HEK293 (cell line): Measurements from ENCODE around the gene PHACTR2.
A peak's percentile ranks its signal among the peaks of the same experiment; 100 is the strongest.

Experiments used
- TCF7L2 ChIP-seq: IDR thresholded peaks from 2 replicates; pipeline ENCODE4 v1.6.1; 2011; ENCODE audit warnings: low read depth, mild to moderate bottlenecking, inconsistent platforms, low read length, moderate library complexity, borderline replicate concordance
- ZNF132 ChIP-seq: fragments of 450-650 bp; formaldehyde crosslinking; IDR thresholded peaks from 2 replicates; pipeline ENCODE4 v1.5.1; 2017; ENCODE audit warnings: missing biosample characterization, missing genetic modification characterization, borderline replicate concordance
- ZNF133 ChIP-seq: fragments of 450-650 bp; formaldehyde crosslinking; IDR thresholded peaks from 2 replicates; pipeline ENCODE4 v1.5.1; 2016; ENCODE audit warnings: missing biosample characterization, missing genetic modification characterization
- ZNF157 ChIP-seq: fragments of 450-650 bp; formaldehyde crosslinking; IDR thresholded peaks from 2 replicates; pipeline ENCODE4 v1.5.1; 2016; ENCODE audit warnings: missing biosample characterization, missing genetic modification characterization
- ZNF274 ChIP-seq, 2 experiments: fragments of 200-500 bp in 1 of 2; fragments of 450-650 bp in 1 of 2; sonication (Bioruptor generic) in 1 of 2; formaldehyde crosslinking in 1 of 2; IDR thresholded peaks; 2 replicates each; pipeline versions ENCODE4 v1.5.1 to v1.6.1; 2014 to 2016; ENCODE audit warnings: borderline replicate concordance in 1 of 2, inconsistent platforms in 1 of 2, low read length in 1 of 2, missing biosample characterization in 1 of 2, missing genetic modification characterization in 1 of 2
- ZNF561 ChIP-seq: fragments of 450-650 bp; IDR thresholded peaks from 2 replicates; pipeline ENCODE4 v1.5.1; 2018; ENCODE audit warnings: missing biosample characterization, missing genetic modification characterization, borderline replicate concordance
- ZNF707 ChIP-seq: fragments of 450-650 bp; formaldehyde crosslinking; IDR thresholded peaks from 2 replicates; pipeline ENCODE4 v1.5.1; 2016; ENCODE audit warnings: missing biosample characterization, missing genetic modification characterization
- ZNF837 ChIP-seq: fragments of 450-650 bp; formaldehyde crosslinking; IDR thresholded peaks from 2 replicates; pipeline ENCODE4 v1.5.1; 2016; ENCODE audit warnings: missing biosample characterization, missing genetic modification characterization
- TF ChIP-seq, protein P1 (sequence below): fragments of 450-650 bp; formaldehyde crosslinking; IDR thresholded peaks from 2 replicates; pipeline ENCODE4 v1.5.1; 2016; ENCODE audit warnings: missing biosample characterization, missing genetic modification characterization
- TF ChIP-seq, protein P2 (sequence below): fragments of 450-650 bp; formaldehyde crosslinking; IDR thresholded peaks from 2 replicates; pipeline ENCODE4 v1.5.1; 2016; ENCODE audit warnings: missing biosample characterization, missing genetic modification characterization, low read depth
- TF ChIP-seq, protein P3 (sequence below): fragments of 450-650 bp; formaldehyde crosslinking; IDR thresholded peaks from 2 replicates; pipeline ENCODE4 v1.5.1; 2016; ENCODE audit warnings: missing biosample characterization, missing genetic modification characterization

DNA sequence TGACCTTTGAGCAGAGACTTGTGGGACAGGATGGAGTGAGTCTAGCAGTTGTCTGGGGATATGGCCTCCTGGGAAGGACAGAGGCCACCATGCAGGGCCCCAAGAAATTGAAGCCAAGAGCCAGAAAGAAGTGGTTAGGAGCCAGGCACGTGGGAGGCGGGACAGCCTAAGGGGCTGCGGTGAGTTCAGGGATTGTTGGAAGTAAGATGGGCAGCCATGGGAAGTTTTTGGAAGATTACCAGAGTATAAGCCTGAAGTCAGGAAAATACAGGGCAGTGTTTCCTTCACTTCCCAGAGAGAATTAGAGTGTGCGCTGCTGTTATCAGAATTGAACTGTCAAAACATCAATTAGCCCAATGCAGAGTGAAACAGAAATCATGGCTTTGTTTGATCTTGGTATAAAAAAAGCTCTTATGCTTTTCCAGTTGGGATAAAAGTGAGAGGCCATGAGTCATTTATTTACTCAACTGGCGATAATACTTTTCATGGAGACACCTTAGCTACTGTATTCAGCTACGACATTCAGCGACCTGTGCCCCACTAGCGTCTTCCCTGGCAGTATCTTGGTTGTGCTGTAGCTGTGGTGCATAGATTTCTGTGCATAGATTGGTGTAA is 66.9 kb downstream of the PHACTR2 start:
- no peak for TF ChIP-seq ZNF132 (tag by site-specific recombination)
- TF ChIP-seq, protein P1, sequence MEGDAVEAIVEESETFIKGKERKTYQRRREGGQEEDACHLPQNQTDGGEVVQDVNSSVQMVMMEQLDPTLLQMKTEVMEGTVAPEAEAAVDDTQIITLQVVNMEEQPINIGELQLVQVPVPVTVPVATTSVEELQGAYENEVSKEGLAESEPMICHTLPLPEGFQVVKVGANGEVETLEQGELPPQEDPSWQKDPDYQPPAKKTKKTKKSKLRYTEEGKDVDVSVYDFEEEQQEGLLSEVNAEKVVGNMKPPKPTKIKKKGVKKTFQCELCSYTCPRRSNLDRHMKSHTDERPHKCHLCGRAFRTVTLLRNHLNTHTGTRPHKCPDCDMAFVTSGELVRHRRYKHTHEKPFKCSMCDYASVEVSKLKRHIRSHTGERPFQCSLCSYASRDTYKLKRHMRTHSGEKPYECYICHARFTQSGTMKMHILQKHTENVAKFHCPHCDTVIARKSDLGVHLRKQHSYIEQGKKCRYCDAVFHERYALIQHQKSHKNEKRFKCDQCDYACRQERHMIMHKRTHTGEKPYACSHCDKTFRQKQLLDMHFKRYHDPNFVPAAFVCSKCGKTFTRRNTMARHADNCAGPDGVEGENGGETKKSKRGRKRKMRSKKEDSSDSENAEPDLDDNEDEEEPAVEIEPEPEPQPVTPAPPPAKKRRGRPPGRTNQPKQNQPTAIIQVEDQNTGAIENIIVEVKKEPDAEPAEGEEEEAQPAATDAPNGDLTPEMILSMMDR (tag by site-specific recombination), result no peak
- TF ChIP-seq ZNF561, result no peak
- TF ChIP-seq ZNF274 (IDR thresholded peaks at IDR 0.05; ENCODE audit: low read length), result no peak
- no peak for TF ChIP-seq ZNF274 (tag by site-specific recombination; IDR thresholded peaks at IDR 0.05; ENCODE audit: borderline replicate concordance)
- no peak for TF ChIP-seq ZNF707 (tag by site-specific recombination)
- TF ChIP-seq, protein P2, sequence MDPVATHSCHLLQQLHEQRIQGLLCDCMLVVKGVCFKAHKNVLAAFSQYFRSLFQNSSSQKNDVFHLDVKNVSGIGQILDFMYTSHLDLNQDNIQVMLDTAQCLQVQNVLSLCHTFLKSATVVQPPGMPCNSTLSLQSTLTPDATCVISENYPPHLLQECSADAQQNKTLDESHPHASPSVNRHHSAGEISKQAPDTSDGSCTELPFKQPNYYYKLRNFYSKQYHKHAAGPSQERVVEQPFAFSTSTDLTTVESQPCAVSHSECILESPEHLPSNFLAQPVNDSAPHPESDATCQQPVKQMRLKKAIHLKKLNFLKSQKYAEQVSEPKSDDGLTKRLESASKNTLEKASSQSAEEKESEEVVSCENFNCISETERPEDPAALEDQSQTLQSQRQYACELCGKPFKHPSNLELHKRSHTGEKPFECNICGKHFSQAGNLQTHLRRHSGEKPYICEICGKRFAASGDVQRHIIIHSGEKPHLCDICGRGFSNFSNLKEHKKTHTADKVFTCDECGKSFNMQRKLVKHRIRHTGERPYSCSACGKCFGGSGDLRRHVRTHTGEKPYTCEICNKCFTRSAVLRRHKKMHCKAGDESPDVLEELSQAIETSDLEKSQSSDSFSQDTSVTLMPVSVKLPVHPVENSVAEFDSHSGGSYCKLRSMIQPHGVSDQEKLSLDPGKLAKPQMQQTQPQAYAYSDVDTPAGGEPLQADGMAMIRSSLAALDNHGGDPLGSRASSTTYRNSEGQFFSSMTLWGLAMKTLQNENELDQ (tag by site-specific recombination), result no peak
- TF ChIP-seq, protein P3, sequence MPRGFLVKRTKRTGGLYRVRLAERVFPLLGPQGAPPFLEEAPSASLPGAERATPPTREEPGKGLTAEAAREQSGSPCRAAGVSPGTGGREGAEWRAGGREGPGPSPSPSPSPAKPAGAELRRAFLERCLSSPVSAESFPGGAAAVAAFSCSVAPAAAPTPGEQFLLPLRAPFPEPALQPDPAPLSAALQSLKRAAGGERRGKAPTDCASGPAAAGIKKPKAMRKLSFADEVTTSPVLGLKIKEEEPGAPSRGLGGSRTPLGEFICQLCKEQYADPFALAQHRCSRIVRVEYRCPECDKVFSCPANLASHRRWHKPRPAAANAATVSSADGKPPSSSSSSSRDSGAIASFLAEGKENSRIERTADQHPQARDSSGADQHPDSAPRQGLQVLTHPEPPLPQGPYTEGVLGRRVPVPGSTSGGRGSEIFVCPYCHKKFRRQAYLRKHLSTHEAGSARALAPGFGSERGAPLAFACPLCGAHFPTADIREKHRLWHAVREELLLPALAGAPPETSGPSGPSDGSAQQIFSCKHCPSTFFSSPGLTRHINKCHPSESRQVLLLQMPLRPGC (tag by site-specific recombination), result 0 out of 2 replicates have a peak, but pooled peaks have one; percentile 13
- no peak for TF ChIP-seq ZNF837 (tag by site-specific recombination)
- no peak for TF ChIP-seq ZNF157 (tag by site-specific recombination)
- TF ChIP-seq TCF7L2, result peak; percentile 91
- no peak for TF ChIP-seq ZNF133 (tag by site-specific recombination)
